ENCODE results near the gene CTNNA2. TPM values are rescaled to one million over a fixed set of nuclear protein-coding genes. Genes with fewer than 3 reads are reported as not detected.

CTNNA2 gene
- total and polyA plus RNA-seq, 2 of the 8 experiments (the other 6 are each of a cell fraction or from before 2014, with no cell fraction given): 3.9 to 9.0 TPM

GRCh38 chr2:79832511-79833234 lies 319.8 kb downstream of the CTNNA2 start (continued):
- TF ChIP-seq, protein P1, sequence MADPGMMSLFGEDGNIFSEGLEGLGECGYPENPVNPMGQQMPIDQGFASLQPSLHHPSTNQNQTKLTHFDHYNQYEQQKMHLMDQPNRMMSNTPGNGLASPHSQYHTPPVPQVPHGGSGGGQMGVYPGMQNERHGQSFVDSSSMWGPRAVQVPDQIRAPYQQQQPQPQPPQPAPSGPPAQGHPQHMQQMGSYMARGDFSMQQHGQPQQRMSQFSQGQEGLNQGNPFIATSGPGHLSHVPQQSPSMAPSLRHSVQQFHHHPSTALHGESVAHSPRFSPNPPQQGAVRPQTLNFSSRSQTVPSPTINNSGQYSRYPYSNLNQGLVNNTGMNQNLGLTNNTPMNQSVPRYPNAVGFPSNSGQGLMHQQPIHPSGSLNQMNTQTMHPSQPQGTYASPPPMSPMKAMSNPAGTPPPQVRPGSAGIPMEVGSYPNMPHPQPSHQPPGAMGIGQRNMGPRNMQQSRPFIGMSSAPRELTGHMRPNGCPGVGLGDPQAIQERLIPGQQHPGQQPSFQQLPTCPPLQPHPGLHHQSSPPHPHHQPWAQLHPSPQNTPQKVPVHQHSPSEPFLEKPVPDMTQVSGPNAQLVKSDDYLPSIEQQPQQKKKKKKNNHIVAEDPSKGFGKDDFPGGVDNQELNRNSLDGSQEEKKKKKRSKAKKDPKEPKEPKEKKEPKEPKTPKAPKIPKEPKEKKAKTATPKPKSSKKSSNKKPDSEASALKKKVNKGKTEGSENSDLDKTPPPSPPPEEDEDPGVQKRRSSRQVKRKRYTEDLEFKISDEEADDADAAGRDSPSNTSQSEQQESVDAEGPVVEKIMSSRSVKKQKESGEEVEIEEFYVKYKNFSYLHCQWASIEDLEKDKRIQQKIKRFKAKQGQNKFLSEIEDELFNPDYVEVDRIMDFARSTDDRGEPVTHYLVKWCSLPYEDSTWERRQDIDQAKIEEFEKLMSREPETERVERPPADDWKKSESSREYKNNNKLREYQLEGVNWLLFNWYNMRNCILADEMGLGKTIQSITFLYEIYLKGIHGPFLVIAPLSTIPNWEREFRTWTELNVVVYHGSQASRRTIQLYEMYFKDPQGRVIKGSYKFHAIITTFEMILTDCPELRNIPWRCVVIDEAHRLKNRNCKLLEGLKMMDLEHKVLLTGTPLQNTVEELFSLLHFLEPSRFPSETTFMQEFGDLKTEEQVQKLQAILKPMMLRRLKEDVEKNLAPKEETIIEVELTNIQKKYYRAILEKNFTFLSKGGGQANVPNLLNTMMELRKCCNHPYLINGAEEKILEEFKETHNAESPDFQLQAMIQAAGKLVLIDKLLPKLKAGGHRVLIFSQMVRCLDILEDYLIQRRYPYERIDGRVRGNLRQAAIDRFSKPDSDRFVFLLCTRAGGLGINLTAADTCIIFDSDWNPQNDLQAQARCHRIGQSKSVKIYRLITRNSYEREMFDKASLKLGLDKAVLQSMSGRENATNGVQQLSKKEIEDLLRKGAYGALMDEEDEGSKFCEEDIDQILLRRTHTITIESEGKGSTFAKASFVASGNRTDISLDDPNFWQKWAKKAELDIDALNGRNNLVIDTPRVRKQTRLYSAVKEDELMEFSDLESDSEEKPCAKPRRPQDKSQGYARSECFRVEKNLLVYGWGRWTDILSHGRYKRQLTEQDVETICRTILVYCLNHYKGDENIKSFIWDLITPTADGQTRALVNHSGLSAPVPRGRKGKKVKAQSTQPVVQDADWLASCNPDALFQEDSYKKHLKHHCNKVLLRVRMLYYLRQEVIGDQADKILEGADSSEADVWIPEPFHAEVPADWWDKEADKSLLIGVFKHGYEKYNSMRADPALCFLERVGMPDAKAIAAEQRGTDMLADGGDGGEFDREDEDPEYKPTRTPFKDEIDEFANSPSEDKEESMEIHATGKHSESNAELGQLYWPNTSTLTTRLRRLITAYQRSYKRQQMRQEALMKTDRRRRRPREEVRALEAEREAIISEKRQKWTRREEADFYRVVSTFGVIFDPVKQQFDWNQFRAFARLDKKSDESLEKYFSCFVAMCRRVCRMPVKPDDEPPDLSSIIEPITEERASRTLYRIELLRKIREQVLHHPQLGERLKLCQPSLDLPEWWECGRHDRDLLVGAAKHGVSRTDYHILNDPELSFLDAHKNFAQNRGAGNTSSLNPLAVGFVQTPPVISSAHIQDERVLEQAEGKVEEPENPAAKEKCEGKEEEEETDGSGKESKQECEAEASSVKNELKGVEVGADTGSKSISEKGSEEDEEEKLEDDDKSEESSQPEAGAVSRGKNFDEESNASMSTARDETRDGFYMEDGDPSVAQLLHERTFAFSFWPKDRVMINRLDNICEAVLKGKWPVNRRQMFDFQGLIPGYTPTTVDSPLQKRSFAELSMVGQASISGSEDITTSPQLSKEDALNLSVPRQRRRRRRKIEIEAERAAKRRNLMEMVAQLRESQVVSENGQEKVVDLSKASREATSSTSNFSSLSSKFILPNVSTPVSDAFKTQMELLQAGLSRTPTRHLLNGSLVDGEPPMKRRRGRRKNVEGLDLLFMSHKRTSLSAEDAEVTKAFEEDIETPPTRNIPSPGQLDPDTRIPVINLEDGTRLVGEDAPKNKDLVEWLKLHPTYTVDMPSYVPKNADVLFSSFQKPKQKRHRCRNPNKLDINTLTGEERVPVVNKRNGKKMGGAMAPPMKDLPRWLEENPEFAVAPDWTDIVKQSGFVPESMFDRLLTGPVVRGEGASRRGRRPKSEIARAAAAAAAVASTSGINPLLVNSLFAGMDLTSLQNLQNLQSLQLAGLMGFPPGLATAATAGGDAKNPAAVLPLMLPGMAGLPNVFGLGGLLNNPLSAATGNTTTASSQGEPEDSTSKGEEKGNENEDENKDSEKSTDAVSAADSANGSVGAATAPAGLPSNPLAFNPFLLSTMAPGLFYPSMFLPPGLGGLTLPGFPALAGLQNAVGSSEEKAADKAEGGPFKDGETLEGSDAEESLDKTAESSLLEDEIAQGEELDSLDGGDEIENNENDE (IDR thresholded peaks at IDR 0.05; ENCODE audit: insufficient replicate concordance, low read length): peak; percentile 63
- TF ChIP-seq NANOG (IDR thresholded peaks at IDR 0.05; ENCODE audit: insufficient read depth, low read depth, low read length, poor library complexity, severe bottlenecking) (peak; percentile 69), SP1 (IDR thresholded peaks at IDR 0.05; ENCODE audit: low read depth, low read length) (0 out of 2 replicates have a peak, but pooled peaks have one; percentile 20), CHD2 (IDR thresholded peaks at IDR 0.05; ENCODE audit: low read length) (no peak), SP2 (IDR thresholded peaks at IDR 0.05; ENCODE audit: low read length) (0 out of 2 replicates have a peak, but pooled peaks have one; percentile 2), TCF12 (IDR thresholded peaks at IDR 0.05; ENCODE audit: low read depth, low read length) (0 out of 2 replicates have a peak, but pooled peaks have one; percentile 61), SAP30 (IDR thresholded peaks at IDR 0.05; ENCODE audit: insufficient read depth, insufficient replicate concordance, low read length) (no peak), ASH2L (IDR thresholded peaks at IDR 0.05; ENCODE audit: low read length) (peak; percentile 13)

Measured in H1 (cell line).